DOHH2 (cell line): ENCODE measurements around the gene ZC3H6.
A peak's percentile ranks its signal among the peaks of the same experiment; 100 is the strongest.

Experiments
- H3F3A ChIP-seq: fragments of 200-600 bp; sonication (generic), shearing (Covaris generic); 2 replicates; pipeline ENCODE4 v1.6.0; 2016; ENCODE audit warnings: antibody characterized with exemption, mild to moderate bottlenecking; ENCODE audit not compliant: control insufficient read depth, insufficient read depth
- H3K27ac ChIP-seq: fragments of 200-600 bp; sonication (generic); 2 replicates; pipeline ENCODE4 v1.5.1; 2014; ENCODE audit warnings: low read depth, mild to moderate bottlenecking, low read length, moderate library complexity
- H3K27me3 ChIP-seq: fragments of 200-600 bp; sonication (generic); 2 replicates; pipeline ENCODE4 v1.6.1; 2014; ENCODE audit warnings: mild to moderate bottlenecking, low read length, mixed read lengths; ENCODE audit not compliant: control insufficient read depth
- H3K36me3 ChIP-seq: fragments of 200-600 bp; sonication (generic); 2 replicates; pipeline ENCODE4 v1.6.1; 2014; ENCODE audit warnings: mild to moderate bottlenecking, low read length, moderate library complexity, mixed read lengths; ENCODE audit not compliant: control insufficient read depth
- H3K4me1 ChIP-seq: fragments of 200-600 bp; sonication (generic); 2 replicates; pipeline ENCODE4 v1.6.1; 2014; ENCODE audit warnings: mild to moderate bottlenecking, low read length, mixed read lengths; ENCODE audit not compliant: control insufficient read depth
- H3K4me2 ChIP-seq: fragments of 200-600 bp; sonication (generic); 2 replicates; pipeline ENCODE4 v1.6.0; 2014; ENCODE audit warnings: mild to moderate bottlenecking, low read length, moderate library complexity
- H3K4me3 ChIP-seq: fragments of 200-600 bp; sonication (generic); 2 replicates; pipeline ENCODE4 v1.5.1; 2014; ENCODE audit warnings: mild to moderate bottlenecking, low read length, mixed read lengths
- H3K79me2 ChIP-seq: fragments of 200-600 bp; sonication (generic); 2 replicates; pipeline ENCODE4 v1.6.1; 2014; ENCODE audit warnings: mild to moderate bottlenecking, low read length, mixed read lengths; ENCODE audit not compliant: control insufficient read depth
- H3K9me2 ChIP-seq: fragments of 200-600 bp; sonication (generic); replicated peaks from 2 replicates; pipeline ENCODE4 v1.6.1; 2014; ENCODE audit warnings: mild to moderate bottlenecking, low read length, mixed read lengths; ENCODE audit not compliant: control insufficient read depth
- H3K9me3 ChIP-seq: fragments of 200-600 bp; sonication (generic); 2 replicates; pipeline ENCODE4 v1.6.1; 2014; ENCODE audit warnings: antibody characterized with exemption, low read length, mixed read lengths; ENCODE audit not compliant: control insufficient read depth, insufficient read depth
- H4K20me1 ChIP-seq: fragments of 200-600 bp; sonication (generic); 2 replicates; pipeline ENCODE4 v1.6.0; 2014; ENCODE audit warnings: low read depth, mild to moderate bottlenecking, antibody characterized with exemption, low read length, moderate library complexity; ENCODE audit not compliant: control insufficient read depth, insufficient read depth
- EZH2phosphoT487 ChIP-seq: fragments of 200-600 bp; sonication (generic); IDR thresholded peaks from 2 replicates; pipeline ENCODE4 v1.6.1; 2017; ENCODE audit warnings: borderline replicate concordance, mild to moderate bottlenecking, antibody characterized with exemption, low read length, moderate library complexity, mixed read lengths
- TF ChIP-seq, protein P1 (sequence below): fragments of 200-600 bp; sonication (generic); IDR thresholded peaks from one replicate; pipeline ENCODE4 v1.5.1; 2014; ENCODE audit warnings: antibody characterized with exemption, mild to moderate bottlenecking, low read depth, low read length; ENCODE audit not compliant: poor library complexity, severe bottlenecking

ZC3H6 gene

DNA sequence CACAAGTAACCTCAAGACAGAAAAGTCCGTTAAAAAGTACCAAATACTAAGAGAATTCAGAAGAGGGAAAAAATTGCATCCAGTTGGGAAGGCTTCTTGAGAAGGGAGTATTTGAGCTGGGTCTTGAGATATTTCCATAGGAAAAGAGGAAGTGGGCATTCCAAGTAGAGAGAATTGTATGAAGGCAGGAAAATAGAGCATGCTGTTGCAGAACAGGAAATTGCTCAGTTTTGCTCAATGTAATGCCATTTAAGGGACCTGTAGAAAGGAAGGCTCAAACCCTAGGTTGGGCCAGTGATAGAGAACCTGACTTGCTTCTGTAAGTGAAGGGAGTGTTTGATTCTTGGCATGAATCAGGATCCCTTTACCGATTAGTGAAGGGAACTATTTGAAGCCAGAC lies 19.5 kb upstream of the ZC3H6 start:
- H3K36me3 ChIP-seq = peaks cover 31% of the 10 kb centered on the region
- TF ChIP-seq, protein P1, sequence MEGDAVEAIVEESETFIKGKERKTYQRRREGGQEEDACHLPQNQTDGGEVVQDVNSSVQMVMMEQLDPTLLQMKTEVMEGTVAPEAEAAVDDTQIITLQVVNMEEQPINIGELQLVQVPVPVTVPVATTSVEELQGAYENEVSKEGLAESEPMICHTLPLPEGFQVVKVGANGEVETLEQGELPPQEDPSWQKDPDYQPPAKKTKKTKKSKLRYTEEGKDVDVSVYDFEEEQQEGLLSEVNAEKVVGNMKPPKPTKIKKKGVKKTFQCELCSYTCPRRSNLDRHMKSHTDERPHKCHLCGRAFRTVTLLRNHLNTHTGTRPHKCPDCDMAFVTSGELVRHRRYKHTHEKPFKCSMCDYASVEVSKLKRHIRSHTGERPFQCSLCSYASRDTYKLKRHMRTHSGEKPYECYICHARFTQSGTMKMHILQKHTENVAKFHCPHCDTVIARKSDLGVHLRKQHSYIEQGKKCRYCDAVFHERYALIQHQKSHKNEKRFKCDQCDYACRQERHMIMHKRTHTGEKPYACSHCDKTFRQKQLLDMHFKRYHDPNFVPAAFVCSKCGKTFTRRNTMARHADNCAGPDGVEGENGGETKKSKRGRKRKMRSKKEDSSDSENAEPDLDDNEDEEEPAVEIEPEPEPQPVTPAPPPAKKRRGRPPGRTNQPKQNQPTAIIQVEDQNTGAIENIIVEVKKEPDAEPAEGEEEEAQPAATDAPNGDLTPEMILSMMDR = no peak
- TF ChIP-seq EZH2phosphoT487 = no peak
- H3K4me3 ChIP-seq = peak overlapping the region; percentile 40
- H3K4me2 ChIP-seq = peak overlapping the region; percentile 76
- H3K9me2 ChIP-seq = no peaks in the 10 kb centered on the region
- H4K20me1 ChIP-seq = no peaks in the 10 kb centered on the region
- no peak overlapping the region for H3K27ac ChIP-seq
- peaks cover 50% of the 10 kb centered on the region for H3K4me1 ChIP-seq
- H3K79me2 ChIP-seq = peaks cover 39% of the 10 kb centered on the region
- no peaks in the 10 kb centered on the region; the same call in 1 of the 2 replicates for H3F3A ChIP-seq
- no peaks in the 10 kb centered on the region for H3K27me3 ChIP-seq
- no peaks in the 10 kb centered on the region for H3K9me3 ChIP-seq

DNA sequence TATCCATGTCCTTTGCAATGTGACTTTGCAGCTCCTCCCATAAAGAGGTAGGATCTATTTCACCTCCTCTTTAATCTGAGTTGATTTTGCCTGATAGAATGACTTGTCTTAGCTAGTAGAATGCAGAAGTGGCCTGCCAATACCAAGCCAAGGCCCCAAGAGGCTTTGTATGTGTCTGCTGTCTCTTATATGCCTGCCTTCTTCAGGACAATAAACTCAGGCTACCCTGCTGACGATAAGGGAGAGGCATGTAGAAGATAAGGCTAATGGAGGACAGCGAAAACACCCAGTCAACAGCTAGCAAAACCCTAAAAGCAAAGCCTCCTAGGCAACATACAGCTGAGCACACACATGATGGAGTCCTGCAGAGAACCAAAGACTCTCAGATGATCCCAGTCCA lies 18.7 kb upstream of the ZC3H6 start:
- no peaks in the 10 kb centered on the region for H3K9me3 ChIP-seq
- no peak overlapping the region for H3K27ac ChIP-seq
- no peak overlapping the region for H3K4me3 ChIP-seq
- peaks cover 31% of the 10 kb centered on the region for H3K79me2 ChIP-seq
- no peak for TF ChIP-seq EZH2phosphoT487
- TF ChIP-seq, protein P1 = no peak
- no peaks in the 10 kb centered on the region; the same call in 1 of the 2 replicates for H3F3A ChIP-seq
- no peaks in the 10 kb centered on the region for H3K27me3 ChIP-seq
- peaks cover 23% of the 10 kb centered on the region for H3K36me3 ChIP-seq
- no peak overlapping the region for H3K4me2 ChIP-seq
- H4K20me1 ChIP-seq = no peaks in the 10 kb centered on the region
- peaks cover 44% of the 10 kb centered on the region for H3K4me1 ChIP-seq
- H3K9me2 ChIP-seq = no peaks in the 10 kb centered on the region

DNA sequence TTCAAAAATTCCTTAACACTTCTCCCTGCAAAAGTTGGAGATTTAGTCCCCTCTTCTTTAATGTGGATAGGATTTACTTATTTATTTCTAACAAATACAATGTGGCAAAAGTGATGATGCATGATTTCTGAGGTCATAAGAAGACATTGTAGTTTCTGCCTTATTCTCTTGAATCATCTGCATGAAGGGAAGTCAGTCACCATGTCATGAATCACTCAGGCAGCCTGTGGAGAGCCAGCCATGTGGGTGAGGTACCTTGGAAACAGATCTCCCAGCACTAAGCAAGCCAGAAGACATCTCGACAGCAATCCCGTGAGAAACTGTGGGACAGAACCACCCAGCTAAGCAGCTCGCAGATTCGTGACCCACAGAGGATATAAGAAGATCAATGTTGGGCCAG lies 17.8 kb upstream of the ZC3H6 start:
- H3K4me2 ChIP-seq = no peak overlapping the region
- H3K27me3 ChIP-seq = no peaks in the 10 kb centered on the region
- TF ChIP-seq, protein P1 = no peak
- no peak for TF ChIP-seq EZH2phosphoT487

More for the DNA sequence above, 17.8 kb upstream of the ZC3H6 start:
- H3K4me1 ChIP-seq = peaks cover 35% of the 10 kb centered on the region
- peaks cover 2% of the 10 kb centered on the region; the same call in 1 of the 2 replicates for H3K9me3 ChIP-seq
- peaks cover 22% of the 10 kb centered on the region for H3K79me2 ChIP-seq
- H4K20me1 ChIP-seq = no peaks in the 10 kb centered on the region
- peaks cover 14% of the 10 kb centered on the region for H3K36me3 ChIP-seq
- H3K9me2 ChIP-seq = no peaks in the 10 kb centered on the region
- H3K27ac ChIP-seq = no peak overlapping the region
- no peak overlapping the region for H3K4me3 ChIP-seq
- no peaks in the 10 kb centered on the region; the same call in 1 of the 2 replicates for H3F3A ChIP-seq
